ENCODE data around the gene GNA15.

Gene GNA15

DNA sequence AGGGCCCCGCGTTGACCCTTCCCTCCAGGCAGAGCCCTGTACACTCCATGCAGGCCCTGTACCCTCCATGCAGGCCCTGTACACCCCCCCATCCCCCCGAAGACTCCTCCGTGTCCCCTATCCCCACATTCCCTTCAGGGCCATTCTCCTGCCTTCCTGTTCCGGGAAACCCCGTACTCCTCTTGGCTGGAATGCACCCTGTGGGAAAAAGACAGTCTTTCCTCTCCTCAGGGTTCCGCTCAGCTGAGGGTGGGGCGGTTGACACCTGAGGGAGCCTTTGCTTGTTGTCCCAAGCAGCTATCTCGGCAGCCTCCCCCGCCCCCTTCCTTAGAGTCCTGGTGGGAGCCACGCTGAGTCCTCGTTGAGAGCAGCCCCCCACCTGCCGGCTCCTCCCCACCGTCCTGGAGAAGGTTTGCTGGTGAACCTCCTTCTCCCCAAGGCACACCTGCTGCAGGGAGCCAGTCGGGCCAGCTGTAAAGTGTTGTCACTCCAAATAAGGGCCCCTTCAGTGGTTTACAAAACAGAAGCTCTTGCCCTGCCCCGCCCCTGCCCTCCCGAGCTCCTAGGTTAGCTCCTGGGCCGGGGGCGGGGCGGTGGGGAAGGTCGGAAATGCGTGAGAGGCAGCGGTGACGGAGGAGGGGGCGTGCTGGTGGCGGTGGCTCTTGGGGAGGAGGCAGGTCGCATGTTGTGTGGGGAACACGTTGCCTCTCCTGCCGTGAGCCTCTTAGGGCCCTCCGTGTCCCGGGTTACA, 40.2 kb upstream of the GNA15 start:
- no CpG with 5 or more reads among the region's 31 CpGs for WGBS, 2 donors (ENCODE audit: extremely low coverage in 2 of 2, insufficient read length in 2 of 2, insufficient replicate concordance in 1 of 2)
- H3K18ac ChIP-seq (ENCODE audit: low read length) = peak overlapping the region; percentile 52
- no peak overlapping the region for H2AK5ac ChIP-seq (ENCODE audit: low read depth, low read length)
- no peak overlapping the region for H4K91ac ChIP-seq (ENCODE audit: low read depth, low read length, poor library complexity)
- peaks cover 13 to 23% of the 10 kb centered on the region in 2 donors for H3K4me1 ChIP-seq (ENCODE audit: control insufficient read depth in 2 of 2, insufficient read depth in 1 of 2, low read depth in 1 of 2, low read length in 2 of 2)
- H2BK12ac ChIP-seq (ENCODE audit: low read length) = no peak overlapping the region
- H2BK15ac ChIP-seq (ENCODE audit: low read length) = no peak overlapping the region
- no peak overlapping the region for H2BK120ac ChIP-seq (ENCODE audit: low read depth, low read length)
- peaks cover 33% of the 10 kb centered on the region for H3K79me1 ChIP-seq (ENCODE audit: low read depth, low read length)
- H3K23ac ChIP-seq (ENCODE audit: low read depth, low read length, poor library complexity) = peak overlapping the region; percentile 47
- peak; percentile 52 for DNase-seq (ENCODE audit: low spot score)
- H3K9me3 ChIP-seq (replicated peaks in 1 of 2; ENCODE audit: control insufficient read depth in 2 of 2, insufficient read depth in 1 of 2, low read depth in 1 of 2, low read length in 2 of 2) = no peaks in the 10 kb centered on the region
- H3K27me3 ChIP-seq (ENCODE audit: control insufficient read depth in 3 of 3, insufficient read depth in 3 of 3, low read depth in 1 of 3, low read length in 3 of 3) = no peaks in the 10 kb centered on the region
- H2AFZ ChIP-seq (ENCODE audit: low read length) = no peak overlapping the region
- H3K4ac ChIP-seq (ENCODE audit: low read length) = no peak overlapping the region
- H3K9ac ChIP-seq (ENCODE audit: low read depth, low read length, poor library complexity) = peak overlapping the region; percentile 86
- peak overlapping the region; percentile 95 for H3K4me2 ChIP-seq (ENCODE audit: insufficient read depth, low read length, poor library complexity, severe bottlenecking)
- H3K27ac ChIP-seq (replicated peaks; ENCODE audit: low read length) = no peak overlapping the region
- H2BK5ac ChIP-seq (ENCODE audit: low read length) = no peak overlapping the region
- no peaks in the 10 kb centered on the region for H3K36me3 ChIP-seq (replicated peaks in 1 of 2; ENCODE audit: control insufficient read depth in 2 of 2, insufficient read depth in 2 of 2, low read length in 2 of 2)
- peak overlapping the region; percentile 87 to 92 for H3K4me3 ChIP-seq (ENCODE audit: low read length in 2 of 2)
- no peak overlapping the region for H4K8ac ChIP-seq (ENCODE audit: low read depth, low read length)
- peak overlapping the region; percentile 89 for H3K14ac ChIP-seq (ENCODE audit: low read length)

GRCh38 chr19:3096267-3096901, 39.4 kb upstream of the GNA15 start:
- Histone ChIP-seq H3K36me3 (replicated peaks in 1 of 2; ENCODE audit: control insufficient read depth in 2 of 2, insufficient read depth in 2 of 2, low read length in 2 of 2) (no peaks in the 10 kb centered on the region), H3K4me3 (ENCODE audit: low read length in 2 of 2) (peak overlapping the region; percentile 70 to 87), H3K27ac (replicated peaks; ENCODE audit: low read length) (no peak overlapping the region), H3K4me1 (ENCODE audit: control insufficient read depth in 2 of 2, insufficient read depth in 1 of 2, low read depth in 1 of 2, low read length in 2 of 2) (peaks cover 13 to 23% of the 10 kb centered on the region in 2 donors), H3K9ac (ENCODE audit: low read depth, low read length, poor library complexity) (peak overlapping the region; percentile 63), H3K79me1 (ENCODE audit: low read depth, low read length) (peaks cover 40% of the 10 kb centered on the region), H3K4ac (ENCODE audit: low read length) (no peak overlapping the region), H2BK120ac (ENCODE audit: low read depth, low read length) (peak overlapping the region; percentile 17), H3K14ac (ENCODE audit: low read length) (no peak overlapping the region), H2BK12ac (ENCODE audit: low read length) (peak overlapping the region; percentile 25), H3K4me2 (ENCODE audit: insufficient read depth, low read length, poor library complexity, severe bottlenecking) (peak overlapping the region; percentile 95), H4K91ac (ENCODE audit: low read depth, low read length, poor library complexity) (no peak overlapping the region), H2BK15ac (ENCODE audit: low read length) (no peak overlapping the region), H2AK5ac (ENCODE audit: low read depth, low read length) (peak overlapping the region; percentile 15), H2AFZ (ENCODE audit: low read length) (no peak overlapping the region), H3K9me3 (replicated peaks in 1 of 2; ENCODE audit: control insufficient read depth in 2 of 2, insufficient read depth in 1 of 2, low read depth in 1 of 2, low read length in 2 of 2) (no peaks in the 10 kb centered on the region), H3K23ac (ENCODE audit: low read depth, low read length, poor library complexity) (peak overlapping the region; percentile 48), H3K27me3 (ENCODE audit: control insufficient read depth in 3 of 3, insufficient read depth in 3 of 3, low read depth in 1 of 3, low read length in 3 of 3) (no peaks in the 10 kb centered on the region), H3K18ac (ENCODE audit: low read length) (no peak overlapping the region), H4K8ac (ENCODE audit: low read depth, low read length) (no peak overlapping the region), H2BK5ac (ENCODE audit: low read length) (peak overlapping the region; percentile 90)
- no CpG with 5 or more reads among the region's 25 CpGs for WGBS, 2 donors (ENCODE audit: extremely low coverage in 2 of 2, insufficient read length in 2 of 2, insufficient replicate concordance in 1 of 2)
- no peak for DNase-seq (ENCODE audit: low spot score)

DNA sequence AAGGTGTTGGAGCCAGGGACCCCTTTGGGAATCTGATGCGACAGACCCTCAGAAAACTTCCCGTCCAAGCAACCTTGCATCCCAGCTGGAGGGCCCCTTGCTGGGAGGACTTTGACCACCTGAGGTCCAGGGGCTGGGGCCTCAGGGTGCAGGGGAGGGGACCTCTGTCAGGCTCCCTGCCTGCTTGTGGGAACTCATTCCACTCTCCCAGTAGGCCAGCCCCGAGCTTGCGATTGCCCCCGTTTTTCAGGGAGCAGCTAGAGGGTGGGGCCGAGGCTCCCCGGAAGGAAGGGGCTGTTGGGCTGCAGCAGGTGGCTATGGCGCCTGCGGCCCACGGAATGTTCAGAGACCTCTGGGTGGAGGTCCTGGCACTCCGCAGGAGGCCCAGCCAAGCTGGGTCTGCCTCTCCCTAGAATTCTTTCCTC, 38.9 kb upstream of the GNA15 start:
- Histone ChIP-seq H2AK5ac (ENCODE audit: low read depth, low read length) (peak overlapping the region; percentile 15), H4K91ac (ENCODE audit: low read depth, low read length, poor library complexity) (no peak overlapping the region), H2BK12ac (ENCODE audit: low read length) (peak overlapping the region; percentile 25), H3K4me2 (ENCODE audit: insufficient read depth, low read length, poor library complexity, severe bottlenecking) (no peak overlapping the region), H3K9ac (ENCODE audit: low read depth, low read length, poor library complexity) (peak overlapping the region; percentile 63), H3K4ac (ENCODE audit: low read length) (no peak overlapping the region), H2AFZ (ENCODE audit: low read length) (no peak overlapping the region), H3K36me3 (replicated peaks in 1 of 2; ENCODE audit: control insufficient read depth in 2 of 2, insufficient read depth in 2 of 2, low read length in 2 of 2) (no peaks in the 10 kb centered on the region), H3K27ac (replicated peaks; ENCODE audit: low read length) (no peak overlapping the region), H3K4me1 (ENCODE audit: control insufficient read depth in 2 of 2, insufficient read depth in 1 of 2, low read depth in 1 of 2, low read length in 2 of 2) (peaks cover 13 to 23% of the 10 kb centered on the region in 2 donors), H4K8ac (ENCODE audit: low read depth, low read length) (peak overlapping the region; percentile 17), H3K27me3 (ENCODE audit: control insufficient read depth in 3 of 3, insufficient read depth in 3 of 3, low read depth in 1 of 3, low read length in 3 of 3) (no peaks in the 10 kb centered on the region), H2BK15ac (ENCODE audit: low read length) (no peak overlapping the region), H3K4me3 (ENCODE audit: low read length in 2 of 2) (no peak overlapping the region), H2BK120ac (ENCODE audit: low read depth, low read length) (peak overlapping the region; percentile 17), H3K9me3 (replicated peaks in 1 of 2; ENCODE audit: control insufficient read depth in 2 of 2, insufficient read depth in 1 of 2, low read depth in 1 of 2, low read length in 2 of 2) (no peaks in the 10 kb centered on the region), H3K79me1 (ENCODE audit: low read depth, low read length) (peaks cover 43% of the 10 kb centered on the region), H3K18ac (ENCODE audit: low read length) (no peak overlapping the region), H3K14ac (ENCODE audit: low read length) (no peak overlapping the region), H2BK5ac (ENCODE audit: low read length) (peak overlapping the region; percentile 90), H3K23ac (ENCODE audit: low read depth, low read length, poor library complexity) (peak overlapping the region; percentile 48)
- no peak for DNase-seq (ENCODE audit: low spot score)
- no CpG with 5 or more reads among the region's 11 CpGs for WGBS, 2 donors (ENCODE audit: extremely low coverage in 2 of 2, insufficient read length in 2 of 2, insufficient replicate concordance in 1 of 2)

DNA sequence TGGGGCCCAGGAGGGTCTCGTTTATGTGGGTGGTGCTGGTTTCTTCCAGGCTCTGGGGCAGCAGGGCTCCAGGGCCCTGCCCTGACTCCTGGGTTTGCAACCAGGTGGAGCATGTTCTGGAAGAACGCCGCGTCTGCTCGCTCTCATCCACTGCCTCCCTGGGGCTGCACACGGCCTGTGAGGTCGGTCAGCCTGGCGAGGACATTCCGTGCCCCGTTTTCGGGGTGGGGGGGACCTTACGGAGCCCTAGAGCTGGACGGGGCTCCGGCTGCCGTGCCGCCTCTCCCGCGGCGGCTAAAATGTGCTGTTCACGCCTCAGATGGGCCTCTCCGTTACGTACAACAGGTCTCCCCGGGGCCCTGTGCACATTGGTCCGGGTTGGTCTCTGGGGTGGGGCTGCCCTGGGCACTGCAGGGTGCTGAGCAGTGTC, 38.4 kb upstream of the GNA15 start:
- Histone ChIP-seq H3K36me3 (replicated peaks in 1 of 2; ENCODE audit: control insufficient read depth in 2 of 2, insufficient read depth in 2 of 2, low read length in 2 of 2) (no peaks in the 10 kb centered on the region), H2BK12ac (ENCODE audit: low read length) (no peak overlapping the region), H3K18ac (ENCODE audit: low read length) (peak overlapping the region; percentile 28), H2BK15ac (ENCODE audit: low read length) (no peak overlapping the region), H3K9me3 (replicated peaks in 1 of 2; ENCODE audit: control insufficient read depth in 2 of 2, insufficient read depth in 1 of 2, low read depth in 1 of 2, low read length in 2 of 2) (no peaks in the 10 kb centered on the region), H4K8ac (ENCODE audit: low read depth, low read length) (no peak overlapping the region), H2BK120ac (ENCODE audit: low read depth, low read length) (peak overlapping the region; percentile 17), H3K4ac (ENCODE audit: low read length) (no peak overlapping the region), H3K4me3 (ENCODE audit: low read length in 2 of 2) (no peak overlapping the region), H2BK5ac (ENCODE audit: low read length) (peak overlapping the region; percentile 90), H3K27me3 (ENCODE audit: control insufficient read depth in 3 of 3, insufficient read depth in 3 of 3, low read depth in 1 of 3, low read length in 3 of 3) (no peaks in the 10 kb centered on the region), H2AFZ (ENCODE audit: low read length) (no peak overlapping the region), H3K4me1 (ENCODE audit: control insufficient read depth in 2 of 2, insufficient read depth in 1 of 2, low read depth in 1 of 2, low read length in 2 of 2) (peaks cover 13 to 23% of the 10 kb centered on the region in 2 donors), H4K91ac (ENCODE audit: low read depth, low read length, poor library complexity) (no peak overlapping the region), H3K9ac (ENCODE audit: low read depth, low read length, poor library complexity) (peak overlapping the region; percentile 44), H3K14ac (ENCODE audit: low read length) (no peak overlapping the region), H3K79me1 (ENCODE audit: low read depth, low read length) (peaks cover 48% of the 10 kb centered on the region), H3K27ac (replicated peaks; ENCODE audit: low read length) (no peak overlapping the region), H3K4me2 (ENCODE audit: insufficient read depth, low read length, poor library complexity, severe bottlenecking) (no peak overlapping the region), H2AK5ac (ENCODE audit: low read depth, low read length) (no peak overlapping the region), H3K23ac (ENCODE audit: low read depth, low read length, poor library complexity) (peak overlapping the region; percentile 12)
- WGBS, 2 donors (ENCODE audit: extremely low coverage in 2 of 2, insufficient read length in 2 of 2, insufficient replicate concordance in 1 of 2) = no CpG with 5 or more reads among the region's 24 CpGs
- DNase-seq (ENCODE audit: low spot score) = no peak

Data from neuronal stem cell (in vitro differentiated cells).